HCT116 (cell line): ENCODE measurements around the gene KLHDC4. TPM values are rescaled to one million over a fixed set of nuclear protein-coding genes. Genes with fewer than 3 reads are reported as not detected.

Experiments used
- ATAC-seq: fragments of 200-7000 bp; cut with Tn5 transposase; 2 replicates; pipeline ENCODE4 v1.9.1; 2020; ENCODE audit warnings: mild to moderate bottlenecking, moderate library complexity
- BruUV-seq: library from RNA; stranded (reverse); fragments of 400-500 nt; replicated peaks from 2 replicates; lab custom pipeline; 2021; lab: Mats Ljungman, UMichigan
- CTCF ChIA-PET: fragments of 300-600 bp; sonication (Branson Sonifier 250); formaldehyde crosslinking; loops from one replicate; lab custom pipeline; 2021; ENCODE audit warnings: antibody characterized with exemption; lab: Charles Lee
- POLR2A ChIA-PET: fragments of 300-600, 350-600 bp; sonication (Branson Sonifier 250); formaldehyde crosslinking; loops from one replicate; lab custom pipeline; 2021; ENCODE audit warnings: antibody characterized with exemption; lab: Charles Lee
- RAD21 ChIA-PET, 2 experiments: fragments of 300-600 bp; sonication (Branson Sonifier 250); formaldehyde crosslinking; loops; one replicate each; lab custom pipeline; 2023; ENCODE audit warnings: low total read pairs in 2 of 2; ENCODE audit not compliant: uncharacterized antibody in 2 of 2, unreplicated experiment in 2 of 2, low non-redundant PET in 1 of 2; lab: Charles Lee
- DNase-seq: peaks from one replicate; pipeline ENCODE4 v3.0.0-alpha.2; 2010; ENCODE audit warnings: low read depth, low spot score
- H2AFZ ChIP-seq: fragments of 200-600 bp; shearing (Covaris generic), sonication (generic); 2 replicates; pipeline ENCODE4 v1.6.1; 2017; ENCODE audit warnings: low read depth, mixed run types, mixed read lengths, antibody characterized with exemption, low read length; ENCODE audit not compliant: poor library complexity, severe bottlenecking
- H3K27ac ChIP-seq: 2 replicates; pipeline ENCODE4 v1.5.1; 2012; ENCODE audit warnings: low read depth, low read length
- H3K27me3 ChIP-seq: fragments of 200-600 bp; sonication (generic); 2 replicates; pipeline ENCODE4 v1.6.1; 2016; ENCODE audit warnings: mixed run types, low read length, mixed read lengths; ENCODE audit not compliant: insufficient read depth
- H3K36me3 ChIP-seq, 2 experiments: fragments of 200-500 bp in 1 of 2; fragments of 200-600 bp in 1 of 2; sonication (Bioruptor generic) in 1 of 2; sonication (generic) in 1 of 2; 2 replicates each; pipeline versions ENCODE4 v1.5.1 to v1.6.1; 2014 to 2016; ENCODE audit warnings: low read length in 2 of 2, inconsistent platforms in 1 of 2, mixed read lengths in 1 of 2, mixed run types in 1 of 2; ENCODE audit not compliant: insufficient read depth in 2 of 2, control insufficient read depth in 1 of 2
- H3K4me1 ChIP-seq, 2 experiments: fragments of 200-600 bp in 1 of 2; sonication (generic) in 1 of 2; 2 replicates each; pipeline versions ENCODE4 v1.5.1 to v1.6.1; 2012 to 2017; ENCODE audit warnings: low read length in 2 of 2, inconsistent platforms in 1 of 2, mild to moderate bottlenecking in 1 of 2, mixed read lengths in 1 of 2, mixed run types in 1 of 2, moderate library complexity in 1 of 2; ENCODE audit not compliant: insufficient read depth in 2 of 2, control insufficient read depth in 1 of 2
- H3K4me2 ChIP-seq: fragments of 200-600 bp; sonication (generic); 2 replicates; pipeline ENCODE4 v1.6.1; 2017; ENCODE audit warnings: mixed run types, low read length, mixed read lengths
- H3K4me3 ChIP-seq, 2 experiments: fragments of 200-600 bp in 1 of 2; sonication (generic) in 1 of 2; replicated peaks in 1 of 2; 2 replicates each; pipeline ENCODE4 v1.5.1; 2011 to 2016; ENCODE audit warnings: low read length in 2 of 2, control low read depth in 1 of 2, low read depth in 1 of 2, mild to moderate bottlenecking in 1 of 2, mixed read lengths in 1 of 2, mixed run types in 1 of 2
- H3K79me2 ChIP-seq: fragments of 200-600 bp; sonication (generic); 2 replicates; pipeline ENCODE4 v1.6.1; 2017; ENCODE audit warnings: mild to moderate bottlenecking, mixed run types, low read length, moderate library complexity, mixed read lengths; ENCODE audit not compliant: insufficient read depth
- H3K9ac ChIP-seq: fragments of 200-600 bp; sonication (generic); 2 replicates; pipeline ENCODE4 v1.6.1; 2016; ENCODE audit warnings: low read length, mixed read lengths
- H3K9me2 ChIP-seq: fragments of 200-600 bp; sonication (generic), shearing (Covaris generic); 2 replicates; pipeline ENCODE4 v1.6.1; 2017; ENCODE audit warnings: mixed run types, mild to moderate bottlenecking, moderate library complexity; ENCODE audit not compliant: insufficient read depth
- H3K9me3 ChIP-seq, 2 experiments: fragments of 200-500 bp in 1 of 2; fragments of 200-600 bp in 1 of 2; sonication (Bioruptor generic) in 1 of 2; sonication (generic) in 1 of 2; 2 replicates each; pipeline ENCODE4 v1.6.1; 2014 to 2017; ENCODE audit warnings: low read length in 2 of 2, mixed read lengths in 2 of 2, inconsistent platforms in 1 of 2, low read depth in 1 of 2, mild to moderate bottlenecking in 1 of 2, mixed run types in 1 of 2, moderate library complexity in 1 of 2; ENCODE audit not compliant: control insufficient read depth in 1 of 2, insufficient read depth in 1 of 2
- H4K20me1 ChIP-seq: fragments of 200-600 bp; sonication (generic), shearing (Covaris generic); 2 replicates; pipeline ENCODE4 v1.6.1; 2017; ENCODE audit warnings: mixed run types, mild to moderate bottlenecking, moderate library complexity; ENCODE audit not compliant: insufficient read depth
- CBX3 ChIP-seq: IDR thresholded peaks from 2 replicates; pipeline ENCODE4 v1.6.1; 2012; ENCODE audit warnings: low read depth
- CEBPB ChIP-seq: IDR thresholded peaks from 2 replicates; pipeline ENCODE4 v1.6.1; 2012; ENCODE audit warnings: low read depth
- EGR1 ChIP-seq: IDR thresholded peaks from 2 replicates; pipeline ENCODE4 v1.6.1; 2012; ENCODE audit warnings: low read depth
- ELF1 ChIP-seq: IDR thresholded peaks from 2 replicates; pipeline ENCODE4 v1.6.1; 2012; ENCODE audit warnings: low read depth, borderline replicate concordance
- EZH2 ChIP-seq: fragments of 200-600 bp; sonication (generic); IDR thresholded peaks from 2 replicates; pipeline ENCODE4 v1.6.1; 2017; ENCODE audit warnings: antibody characterized with exemption, mixed run types
- JUND ChIP-seq: IDR thresholded peaks from 2 replicates; pipeline ENCODE4 v1.6.1; 2012
- POLR2A ChIP-seq: IDR thresholded peaks from 2 replicates; pipeline ENCODE4 v1.7.0; 2011; ENCODE audit warnings: borderline replicate concordance; ENCODE audit not compliant: insufficient read depth, insufficient read length; ENCODE audit errors: extremely low read depth
- POLR2AphosphoS5 ChIP-seq: IDR thresholded peaks from 2 replicates; pipeline ENCODE4 v1.6.1; 2011; ENCODE audit warnings: mild to moderate bottlenecking, low read depth, low read length, moderate library complexity
- RAD21 ChIP-seq: IDR thresholded peaks from 2 replicates; pipeline ENCODE4 v1.6.1; 2012; ENCODE audit warnings: low read depth, mild to moderate bottlenecking
- SIN3A ChIP-seq: IDR thresholded peaks from 2 replicates; pipeline ENCODE4 v1.6.1; 2012; ENCODE audit warnings: low read depth
- SP1 ChIP-seq: IDR thresholded peaks from 2 replicates; pipeline ENCODE4 v1.6.1; 2012; ENCODE audit warnings: low read depth
- SRF ChIP-seq: IDR thresholded peaks from 2 replicates; pipeline ENCODE4 v1.6.1; 2012; ENCODE audit warnings: low read depth
- TCF7L2 ChIP-seq: IDR thresholded peaks from 2 replicates; pipeline ENCODE4 v1.7.0; 2011; ENCODE audit warnings: borderline replicate concordance, inconsistent platforms; ENCODE audit not compliant: insufficient read depth, insufficient read length; ENCODE audit errors: extremely low read depth
- YY1 ChIP-seq: IDR thresholded peaks from 2 replicates; pipeline ENCODE4 v1.6.1; 2011; ENCODE audit warnings: low read length, low read depth, moderate library complexity, mild to moderate bottlenecking; ENCODE audit not compliant: insufficient replicate concordance; ENCODE audit errors: extremely low read depth
- ZNF274 ChIP-seq: fragments of 200-500 bp; sonication (Bioruptor generic); IDR thresholded peaks from 2 replicates; pipeline ENCODE4 v1.6.1; 2014; ENCODE audit warnings: mild to moderate bottlenecking, low read depth, low read length, inconsistent platforms
- intact Hi-C: fragments of 100-400 bp; cut with micrococcal nuclease; formaldehyde crosslinking; loops from 2 replicates; pipeline ENCODE4 v1.10.0; 2022
- total RNA-seq: library from RNA; stranded (reverse); gene quantifications from one replicate; pipeline ENCODE4 v1.2.1, GENCODE V29; 2021; ENCODE audit not compliant: unreplicated experiment
- TF ChIP-seq, protein P1 (sequence below): IDR thresholded peaks from 2 replicates; pipeline ENCODE4 v1.6.1; 2012; ENCODE audit warnings: low read depth
- TF ChIP-seq, protein P2 (sequence below): IDR thresholded peaks from 2 replicates; pipeline ENCODE4 v1.6.1; 2011; ENCODE audit warnings: mild to moderate bottlenecking, low read length, moderate library complexity; ENCODE audit not compliant: insufficient replicate concordance; ENCODE audit errors: extremely low read depth
- TF ChIP-seq, protein P3 (sequence below): IDR thresholded peaks from 2 replicates; pipeline ENCODE4 v1.6.1; 2012
- TF ChIP-seq, protein P4 (sequence below): IDR thresholded peaks from 2 replicates; pipeline ENCODE4 v1.6.1; 2012
- TF ChIP-seq, protein P5 (sequence below), 3 experiments: fragments of 200-600 bp in 1 of 3; sonication (generic) in 1 of 3; IDR thresholded peaks in 2 of 3; conservative IDR thresholded peaks in 1 of 3; 2 replicates each; pipeline ENCODE4 v1.5.1; 2012 to 2017; ENCODE audit warnings: low read depth in 2 of 3, low read length in 2 of 3, antibody characterized with exemption in 1 of 3, borderline replicate concordance in 1 of 3, control low read depth in 1 of 3, mild to moderate bottlenecking in 1 of 3, mixed read lengths in 1 of 3, mixed run types in 1 of 3, moderate library complexity in 1 of 3; ENCODE audit not compliant: insufficient read depth in 1 of 3

Gene KLHDC4
- total RNA-seq, 1 experiment from 2014 or later = 107 TPM

DNA sequence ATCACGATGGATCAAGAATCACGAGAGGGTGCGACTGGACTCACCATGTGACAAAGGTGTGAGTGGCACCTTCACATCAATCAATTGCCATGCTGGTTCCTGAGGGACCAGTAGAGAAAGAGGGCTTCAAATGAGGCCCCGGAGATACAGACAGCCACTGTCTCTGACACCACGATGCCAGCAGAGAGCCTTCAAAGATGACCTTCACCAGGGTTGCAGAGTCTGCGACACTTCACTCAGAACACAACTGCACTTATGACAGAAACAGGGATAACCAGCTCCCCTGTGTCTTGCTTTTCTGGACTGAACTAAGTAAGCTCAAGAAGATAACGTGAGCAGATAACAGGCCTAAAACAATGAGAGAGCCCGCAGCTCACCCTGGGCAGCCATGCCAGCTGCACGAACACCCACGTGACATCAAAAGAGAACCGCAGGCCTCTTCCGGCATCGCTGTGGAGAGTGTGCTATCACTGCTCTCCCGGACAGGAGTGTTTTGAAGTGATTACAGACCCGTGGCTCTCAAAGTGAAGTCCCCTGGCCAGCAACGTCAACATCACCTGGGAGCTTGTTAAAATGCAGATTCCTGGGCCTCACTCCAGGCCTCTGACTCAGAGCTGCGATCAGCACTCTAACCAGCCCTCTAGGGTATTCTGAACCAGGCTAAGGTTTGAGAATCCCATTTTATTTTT lies 36.4 kb downstream of the KLHDC4 start:
- Histone ChIP-seq H3K9ac (no peak overlapping the region), H3K4me1 (no peaks in the 10 kb centered on the region), H2AFZ (no peak overlapping the region), H4K20me1 (peaks cover 4% of the 10 kb centered on the region; the same call in 1 of the 2 replicates), H3K27ac (no peak overlapping the region), H3K9me3 (no peaks in the 10 kb centered on the region), H3K36me3 (peaks cover 16 to 27% of the 10 kb centered on the region in 2 experiments), H3K4me3 (no peak overlapping the region), H3K9me2 (no peaks in the 10 kb centered on the region), H3K27me3 (no peaks in the 10 kb centered on the region), H3K79me2 (peaks cover 53% of the 10 kb centered on the region), H3K4me2 (no peak overlapping the region)
- no peak for ATAC-seq
- no peak for DNase-seq
- intact Hi-C loops = no loop called here
- ChIA-PET RAD21 (no interaction called here), POLR2A (no interaction called here), CTCF (no interaction called here)
- no TSS peak for BruUV-seq
- TF ChIP-seq, protein P1, sequence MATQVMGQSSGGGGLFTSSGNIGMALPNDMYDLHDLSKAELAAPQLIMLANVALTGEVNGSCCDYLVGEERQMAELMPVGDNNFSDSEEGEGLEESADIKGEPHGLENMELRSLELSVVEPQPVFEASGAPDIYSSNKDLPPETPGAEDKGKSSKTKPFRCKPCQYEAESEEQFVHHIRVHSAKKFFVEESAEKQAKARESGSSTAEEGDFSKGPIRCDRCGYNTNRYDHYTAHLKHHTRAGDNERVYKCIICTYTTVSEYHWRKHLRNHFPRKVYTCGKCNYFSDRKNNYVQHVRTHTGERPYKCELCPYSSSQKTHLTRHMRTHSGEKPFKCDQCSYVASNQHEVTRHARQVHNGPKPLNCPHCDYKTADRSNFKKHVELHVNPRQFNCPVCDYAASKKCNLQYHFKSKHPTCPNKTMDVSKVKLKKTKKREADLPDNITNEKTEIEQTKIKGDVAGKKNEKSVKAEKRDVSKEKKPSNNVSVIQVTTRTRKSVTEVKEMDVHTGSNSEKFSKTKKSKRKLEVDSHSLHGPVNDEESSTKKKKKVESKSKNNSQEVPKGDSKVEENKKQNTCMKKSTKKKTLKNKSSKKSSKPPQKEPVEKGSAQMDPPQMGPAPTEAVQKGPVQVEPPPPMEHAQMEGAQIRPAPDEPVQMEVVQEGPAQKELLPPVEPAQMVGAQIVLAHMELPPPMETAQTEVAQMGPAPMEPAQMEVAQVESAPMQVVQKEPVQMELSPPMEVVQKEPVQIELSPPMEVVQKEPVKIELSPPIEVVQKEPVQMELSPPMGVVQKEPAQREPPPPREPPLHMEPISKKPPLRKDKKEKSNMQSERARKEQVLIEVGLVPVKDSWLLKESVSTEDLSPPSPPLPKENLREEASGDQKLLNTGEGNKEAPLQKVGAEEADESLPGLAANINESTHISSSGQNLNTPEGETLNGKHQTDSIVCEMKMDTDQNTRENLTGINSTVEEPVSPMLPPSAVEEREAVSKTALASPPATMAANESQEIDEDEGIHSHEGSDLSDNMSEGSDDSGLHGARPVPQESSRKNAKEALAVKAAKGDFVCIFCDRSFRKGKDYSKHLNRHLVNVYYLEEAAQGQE = no peak
- TF ChIP-seq, protein P2, sequence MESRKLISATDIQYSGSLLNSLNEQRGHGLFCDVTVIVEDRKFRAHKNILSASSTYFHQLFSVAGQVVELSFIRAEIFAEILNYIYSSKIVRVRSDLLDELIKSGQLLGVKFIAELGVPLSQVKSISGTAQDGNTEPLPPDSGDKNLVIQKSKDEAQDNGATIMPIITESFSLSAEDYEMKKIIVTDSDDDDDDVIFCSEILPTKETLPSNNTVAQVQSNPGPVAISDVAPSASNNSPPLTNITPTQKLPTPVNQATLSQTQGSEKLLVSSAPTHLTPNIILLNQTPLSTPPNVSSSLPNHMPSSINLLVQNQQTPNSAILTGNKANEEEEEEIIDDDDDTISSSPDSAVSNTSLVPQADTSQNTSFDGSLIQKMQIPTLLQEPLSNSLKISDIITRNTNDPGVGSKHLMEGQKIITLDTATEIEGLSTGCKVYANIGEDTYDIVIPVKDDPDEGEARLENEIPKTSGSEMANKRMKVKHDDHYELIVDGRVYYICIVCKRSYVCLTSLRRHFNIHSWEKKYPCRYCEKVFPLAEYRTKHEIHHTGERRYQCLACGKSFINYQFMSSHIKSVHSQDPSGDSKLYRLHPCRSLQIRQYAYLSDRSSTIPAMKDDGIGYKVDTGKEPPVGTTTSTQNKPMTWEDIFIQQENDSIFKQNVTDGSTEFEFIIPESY = no peak
- TF ChIP-seq, protein P3, sequence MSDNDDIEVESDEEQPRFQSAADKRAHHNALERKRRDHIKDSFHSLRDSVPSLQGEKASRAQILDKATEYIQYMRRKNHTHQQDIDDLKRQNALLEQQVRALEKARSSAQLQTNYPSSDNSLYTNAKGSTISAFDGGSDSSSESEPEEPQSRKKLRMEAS = no peak
- no peak for TF ChIP-seq JUND
- no peak for TF ChIP-seq RAD21
- no peak for TF ChIP-seq EZH2
- TF ChIP-seq CEBPB = no peak
- TF ChIP-seq SRF = no peak
- TF ChIP-seq, protein P4, sequence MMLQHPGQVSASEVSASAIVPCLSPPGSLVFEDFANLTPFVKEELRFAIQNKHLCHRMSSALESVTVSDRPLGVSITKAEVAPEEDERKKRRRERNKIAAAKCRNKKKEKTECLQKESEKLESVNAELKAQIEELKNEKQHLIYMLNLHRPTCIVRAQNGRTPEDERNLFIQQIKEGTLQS = no peak
- no peak for TF ChIP-seq EGR1
- no peak for TF ChIP-seq ZNF274
- no peak for TF ChIP-seq ELF1
- no peak for TF ChIP-seq CBX3
- TF ChIP-seq, protein P5, sequence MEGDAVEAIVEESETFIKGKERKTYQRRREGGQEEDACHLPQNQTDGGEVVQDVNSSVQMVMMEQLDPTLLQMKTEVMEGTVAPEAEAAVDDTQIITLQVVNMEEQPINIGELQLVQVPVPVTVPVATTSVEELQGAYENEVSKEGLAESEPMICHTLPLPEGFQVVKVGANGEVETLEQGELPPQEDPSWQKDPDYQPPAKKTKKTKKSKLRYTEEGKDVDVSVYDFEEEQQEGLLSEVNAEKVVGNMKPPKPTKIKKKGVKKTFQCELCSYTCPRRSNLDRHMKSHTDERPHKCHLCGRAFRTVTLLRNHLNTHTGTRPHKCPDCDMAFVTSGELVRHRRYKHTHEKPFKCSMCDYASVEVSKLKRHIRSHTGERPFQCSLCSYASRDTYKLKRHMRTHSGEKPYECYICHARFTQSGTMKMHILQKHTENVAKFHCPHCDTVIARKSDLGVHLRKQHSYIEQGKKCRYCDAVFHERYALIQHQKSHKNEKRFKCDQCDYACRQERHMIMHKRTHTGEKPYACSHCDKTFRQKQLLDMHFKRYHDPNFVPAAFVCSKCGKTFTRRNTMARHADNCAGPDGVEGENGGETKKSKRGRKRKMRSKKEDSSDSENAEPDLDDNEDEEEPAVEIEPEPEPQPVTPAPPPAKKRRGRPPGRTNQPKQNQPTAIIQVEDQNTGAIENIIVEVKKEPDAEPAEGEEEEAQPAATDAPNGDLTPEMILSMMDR (IDR thresholded peaks at IDR 0.05 in 2 of 3, conservative IDR thresholded peaks at IDR 0.05 in 1 of 3; ENCODE audit: borderline replicate concordance in 1 of 3, insufficient read depth in 1 of 3, low read depth in 2 of 3, low read length in 2 of 3) = no peak
- no peak for TF ChIP-seq SP1
- TF ChIP-seq SIN3A = no peak
- no peak for TF ChIP-seq TCF7L2
- TF ChIP-seq YY1 = no peak
- no peak for TF ChIP-seq POLR2AphosphoS5
- TF ChIP-seq POLR2A = no peak
